GM18526 (cell line): ENCODE data around the gene TEX44.
A peak's percentile ranks its signal among the peaks of the same experiment; 100 is the strongest.

ENCODE experiments used
- POLR2A ChIP-seq: IDR thresholded peaks from 3 replicates; pipeline ENCODE4 v1.6.1; 2011; ENCODE audit not compliant: insufficient read length; ENCODE audit errors: extremely low read depth

TEX44 gene

DNA sequence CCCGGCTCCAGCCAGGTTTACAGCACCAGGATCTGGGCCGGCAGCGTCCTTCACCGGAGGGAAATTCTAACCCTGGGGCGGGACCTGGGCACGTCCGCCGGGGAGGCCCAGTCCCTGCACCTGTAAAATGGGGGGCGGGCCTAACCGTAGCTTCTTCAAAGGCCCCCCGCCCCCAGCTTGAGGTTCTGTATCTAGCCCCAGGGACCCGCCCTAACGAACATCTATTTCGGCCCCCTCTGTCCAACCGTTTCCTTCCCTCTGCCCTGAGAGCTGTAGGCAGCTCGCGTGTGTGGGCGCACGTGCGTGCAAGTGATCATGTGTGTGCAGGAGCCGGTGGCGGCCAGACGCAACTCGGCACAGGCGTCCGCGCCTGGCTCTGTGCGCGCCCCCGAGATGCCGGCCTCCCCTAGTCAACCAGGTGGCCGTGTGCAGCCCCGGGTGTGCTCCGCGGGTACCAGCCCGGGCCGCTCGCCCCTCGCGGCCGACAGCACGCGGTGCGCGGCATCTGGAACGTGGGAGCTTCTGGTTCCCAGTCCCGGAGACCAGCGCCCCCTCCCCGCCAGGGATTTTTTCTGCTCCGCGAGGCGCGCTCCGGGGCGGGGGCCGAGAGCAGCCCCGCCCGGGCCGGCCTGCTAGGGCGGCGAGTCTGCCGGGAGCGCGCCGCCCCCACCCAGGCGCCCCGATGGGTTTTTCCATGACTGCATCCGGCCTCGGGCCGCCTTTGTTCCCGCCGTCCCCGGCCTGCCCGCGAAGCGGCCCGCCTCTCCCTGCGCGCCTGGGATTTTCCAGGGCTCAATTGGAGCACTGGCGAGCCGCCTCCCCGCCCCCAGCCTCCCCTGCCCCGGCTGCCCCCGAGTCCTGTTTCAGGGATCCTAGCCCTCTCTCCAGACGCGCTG is 21.2 kb downstream of the TEX44 start:
- TF ChIP-seq POLR2A: peak; percentile 82

DNA sequence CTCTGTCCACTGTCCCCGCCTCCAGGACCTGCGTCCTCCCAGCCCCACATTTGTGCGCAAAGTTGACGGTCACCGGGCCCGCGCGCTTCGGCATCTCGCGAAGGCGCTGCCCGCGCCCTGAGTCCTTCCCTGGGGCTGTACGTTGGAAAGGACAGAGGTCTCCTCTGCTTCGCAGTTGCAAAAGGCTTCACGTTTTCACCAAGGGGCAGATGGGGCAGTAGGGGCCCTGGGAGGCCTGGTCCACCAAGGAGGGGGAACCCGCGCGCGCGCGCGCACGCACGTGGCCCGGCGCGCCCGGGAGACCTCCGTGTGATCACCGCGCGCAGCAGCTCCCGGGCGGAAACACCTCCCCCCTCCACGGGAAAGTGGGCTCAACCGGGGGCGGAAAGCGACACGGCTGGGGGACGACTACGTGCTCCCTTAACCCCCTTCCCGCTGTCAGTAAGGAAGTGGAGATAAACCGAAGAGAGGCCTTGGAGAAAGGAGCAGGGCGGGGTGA is 21.9 kb downstream of the TEX44 start:
- TF ChIP-seq POLR2A: peak; percentile 36

DNA sequence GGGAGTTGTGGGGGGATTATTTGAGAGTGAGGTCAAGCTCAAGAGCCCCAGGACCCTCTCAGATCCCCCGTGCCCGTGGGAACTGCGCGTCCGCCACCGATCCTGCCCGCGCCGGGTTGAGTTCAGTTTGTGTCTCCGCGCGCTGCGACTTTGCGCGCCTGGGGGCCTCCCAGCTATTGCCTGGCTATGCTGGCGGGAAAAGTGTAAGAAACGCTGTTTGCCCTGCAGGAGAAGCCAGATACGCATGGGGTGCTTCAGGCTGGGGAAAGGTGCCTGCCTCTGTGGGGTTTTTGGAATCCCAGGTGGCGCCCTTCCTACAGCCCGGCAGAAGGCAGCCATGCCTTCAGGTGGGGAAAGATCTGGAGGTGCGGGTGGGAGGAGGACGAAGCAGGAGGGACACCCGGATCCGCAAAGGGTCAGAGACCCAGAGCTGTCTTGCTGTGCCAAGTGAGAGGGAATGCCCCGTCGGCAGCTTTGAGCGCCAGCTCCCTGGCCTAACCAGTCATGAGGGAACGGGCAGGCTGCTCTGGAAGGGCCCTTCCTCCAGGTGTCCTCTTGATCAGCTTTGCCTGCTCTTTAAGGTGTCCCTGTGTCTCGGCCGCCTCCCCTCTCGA is 22.5 kb downstream of the TEX44 start:
- no peak for TF ChIP-seq POLR2A

DNA sequence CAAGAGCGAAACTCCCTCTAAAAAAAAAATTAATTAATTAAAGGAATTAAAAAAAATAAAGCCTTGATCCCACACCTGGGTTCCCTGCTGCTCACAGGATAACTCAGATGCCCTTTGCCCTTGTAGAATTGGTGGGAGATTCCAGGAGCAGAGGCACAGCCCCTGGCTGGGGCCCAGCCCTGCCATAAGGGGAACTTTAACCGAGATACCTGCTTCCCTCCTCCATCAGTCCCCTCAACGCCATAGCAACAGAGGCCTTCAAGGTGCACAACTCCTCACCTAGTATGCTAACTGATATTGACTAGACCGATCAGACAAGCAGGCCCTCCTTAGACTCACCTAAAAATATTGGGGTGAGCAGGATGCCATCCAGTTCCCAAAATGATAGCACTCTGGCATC is 23.6 kb downstream of the TEX44 start:
- TF ChIP-seq POLR2A: no peak

DNA sequence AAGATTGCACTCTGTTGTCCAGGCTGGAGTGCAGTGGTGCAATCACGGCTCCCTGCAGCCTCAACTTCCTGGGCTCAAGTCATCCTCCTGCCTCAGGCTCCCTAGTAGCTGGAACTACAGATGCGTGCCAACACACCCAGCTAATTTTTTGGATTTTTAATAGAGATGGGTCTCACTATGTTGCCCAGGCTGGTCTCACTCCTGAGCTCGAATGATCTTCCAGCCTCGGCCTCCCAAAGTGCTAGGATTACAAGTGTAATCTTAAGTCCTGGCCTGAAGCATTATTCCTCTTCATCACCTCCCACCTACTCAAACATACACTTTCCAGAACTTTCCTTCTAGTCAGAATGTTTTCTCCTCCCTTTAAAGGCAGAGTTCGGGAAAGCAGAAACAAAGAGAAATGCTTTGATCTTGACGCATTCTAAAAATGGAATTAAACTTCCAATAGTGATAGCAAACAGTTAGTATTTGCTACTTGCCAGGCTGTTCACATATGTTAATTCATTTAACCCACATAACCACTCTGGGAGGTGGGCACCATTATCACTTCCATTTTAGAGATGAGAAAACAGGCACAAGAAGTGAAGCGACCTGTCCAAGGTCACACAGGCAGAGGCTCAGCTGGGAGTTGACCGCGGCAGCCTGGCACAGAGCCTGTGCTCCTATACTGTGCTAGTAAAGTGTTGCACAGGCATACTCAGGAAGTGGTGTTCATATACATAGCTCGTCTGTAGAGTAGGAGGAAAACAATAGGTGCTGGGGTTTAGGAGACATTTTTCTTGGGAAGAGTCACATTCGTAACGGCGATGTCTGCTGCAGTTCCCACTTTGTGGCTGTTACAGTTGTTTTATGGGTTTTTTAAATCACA is 24.6 kb downstream of the TEX44 start:
- TF ChIP-seq POLR2A: no peak

DNA sequence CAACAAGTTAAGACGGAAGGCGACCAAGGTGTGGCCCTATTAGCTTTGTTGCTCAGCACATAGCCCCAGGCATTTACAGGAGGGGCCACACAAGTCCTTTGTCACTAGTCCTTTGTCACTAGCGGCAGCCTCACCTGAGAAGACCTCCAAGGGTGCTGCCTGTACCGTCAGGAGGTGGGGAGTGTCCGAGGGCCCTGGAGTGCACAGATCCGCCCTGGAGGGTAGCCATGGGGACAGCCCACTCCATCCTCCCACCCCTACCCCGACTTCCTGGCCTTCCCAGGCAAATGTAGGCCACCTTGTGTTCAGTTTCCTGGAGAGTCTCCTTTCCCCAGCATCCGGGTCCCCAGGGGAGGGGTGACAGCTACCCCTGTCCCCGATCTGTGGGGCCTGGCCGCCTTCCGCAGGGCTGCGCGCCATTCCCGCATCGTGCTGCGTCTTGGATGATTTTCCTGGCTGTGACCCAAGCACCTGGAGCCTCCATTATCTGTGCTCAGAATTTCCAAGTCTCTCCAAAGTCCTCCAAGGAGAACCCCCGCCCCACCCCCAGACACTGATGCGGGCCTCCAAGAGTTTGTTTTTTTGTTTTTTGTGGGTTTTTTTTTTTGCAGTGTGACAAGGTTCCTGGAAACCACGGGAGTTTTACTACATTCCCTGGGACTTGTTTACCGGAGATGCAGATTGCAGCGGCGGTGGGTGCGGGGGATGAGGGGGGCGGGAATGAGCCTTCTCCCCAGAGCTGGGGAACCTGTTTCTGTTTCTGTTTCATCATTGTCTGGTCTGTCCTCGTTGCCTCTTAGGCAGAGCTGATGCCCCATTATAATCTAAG is 28.6 kb downstream of the TEX44 start:
- TF ChIP-seq POLR2A: no peak

DNA sequence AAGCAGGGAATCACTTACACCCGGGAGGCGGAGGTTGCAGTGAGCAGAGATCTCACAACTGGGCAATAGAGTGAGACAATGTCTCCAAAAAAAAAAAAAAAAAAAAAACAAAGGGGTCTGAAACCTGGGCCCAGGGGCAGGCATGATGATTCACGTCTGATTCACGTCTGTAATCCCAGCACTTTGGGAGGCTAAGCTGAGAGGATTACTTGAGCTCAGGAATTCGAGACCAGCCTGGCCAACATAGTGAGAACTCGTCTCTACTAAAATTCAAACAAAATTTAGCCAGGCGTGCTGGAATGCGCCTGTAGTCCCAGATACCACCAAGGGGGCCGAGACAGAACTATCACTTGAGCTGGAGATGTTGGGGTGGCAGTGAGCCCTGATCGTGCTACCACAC is 30.3 kb downstream of the TEX44 start:
- no peak for TF ChIP-seq POLR2A

DNA sequence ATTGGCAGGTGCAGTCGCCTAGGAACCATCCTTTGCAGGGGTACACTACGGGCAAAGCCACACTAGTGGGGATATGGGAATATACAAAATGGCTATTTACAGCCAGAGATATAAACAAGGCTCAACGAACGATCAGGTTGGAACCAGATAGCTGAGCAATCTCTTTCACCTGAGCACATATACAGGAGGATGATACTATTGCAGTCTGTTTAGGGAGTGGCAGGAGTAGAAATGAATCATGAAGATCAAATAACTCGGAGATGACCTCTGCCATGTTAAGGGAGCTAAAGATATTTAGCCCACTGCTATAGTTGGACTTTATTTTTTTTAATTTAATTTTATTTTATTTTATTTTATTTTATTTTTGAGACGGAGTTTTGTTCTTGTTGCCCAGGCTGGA is 33.8 kb downstream of the TEX44 start:
- no peak for TF ChIP-seq POLR2A

DNA sequence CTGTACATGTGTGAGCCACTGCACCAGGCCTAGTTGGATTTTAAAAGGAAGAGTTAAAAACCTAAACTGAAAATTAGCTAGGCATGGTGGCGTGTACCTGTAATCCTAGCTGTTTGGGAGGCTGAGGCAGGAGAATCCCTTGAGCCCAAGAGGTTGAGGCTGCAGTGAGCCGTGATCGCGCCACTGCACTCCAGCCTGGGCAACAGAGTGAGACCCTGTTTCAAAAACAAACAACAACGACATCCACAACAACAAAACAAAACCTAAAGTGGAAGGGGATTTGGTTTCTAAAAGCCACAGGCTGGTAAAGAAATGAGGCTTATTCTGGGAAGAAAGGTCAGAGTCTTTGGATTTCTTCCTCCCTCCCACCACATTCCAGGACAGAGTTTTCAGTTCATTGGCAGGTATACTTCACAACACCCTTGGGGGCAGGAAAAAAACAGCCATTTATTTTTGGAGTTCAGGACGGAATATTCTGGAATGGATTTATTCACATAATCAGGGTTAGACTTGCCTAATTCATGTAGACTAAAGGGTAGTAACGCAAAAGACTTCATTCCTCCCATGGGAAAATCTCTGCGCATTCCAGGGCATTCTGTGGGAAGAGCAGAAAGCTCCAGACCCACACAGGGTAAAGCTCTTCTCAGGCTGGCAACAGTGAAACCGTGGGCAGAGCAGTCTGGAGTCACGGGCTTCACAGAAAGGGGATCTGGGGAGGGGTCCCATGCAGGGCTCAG is 34.9 kb downstream of the TEX44 start:
- no peak for TF ChIP-seq POLR2A

DNA sequence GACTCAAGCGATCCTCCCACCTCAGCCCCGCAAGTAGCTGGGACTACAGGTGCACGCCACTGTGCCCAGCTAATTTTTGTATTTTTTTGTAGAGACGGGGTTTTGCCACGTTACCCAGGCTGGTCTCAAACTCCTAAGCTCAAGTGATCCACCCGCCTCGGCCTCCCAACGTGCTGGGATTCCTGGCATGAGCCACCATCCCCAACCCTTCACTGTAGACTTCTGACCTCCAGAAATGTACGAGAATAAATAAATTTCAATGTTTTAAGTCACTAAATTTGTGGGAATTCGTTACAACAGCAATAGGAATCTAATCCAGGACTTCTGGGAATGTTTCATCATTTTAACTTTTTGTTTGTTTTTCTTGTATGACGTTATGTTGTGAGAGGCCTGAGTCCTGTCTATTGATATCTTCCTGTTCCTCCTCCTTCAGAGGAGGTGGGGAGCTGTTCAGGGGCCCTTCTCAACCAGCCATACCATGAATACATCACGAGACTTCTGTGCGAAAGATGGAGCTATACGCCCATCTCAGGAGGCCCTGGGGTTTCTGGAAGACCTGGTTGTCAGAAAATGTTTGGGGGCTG is 40.0 kb downstream of the TEX44 start:
- TF ChIP-seq POLR2A: no peak

DNA sequence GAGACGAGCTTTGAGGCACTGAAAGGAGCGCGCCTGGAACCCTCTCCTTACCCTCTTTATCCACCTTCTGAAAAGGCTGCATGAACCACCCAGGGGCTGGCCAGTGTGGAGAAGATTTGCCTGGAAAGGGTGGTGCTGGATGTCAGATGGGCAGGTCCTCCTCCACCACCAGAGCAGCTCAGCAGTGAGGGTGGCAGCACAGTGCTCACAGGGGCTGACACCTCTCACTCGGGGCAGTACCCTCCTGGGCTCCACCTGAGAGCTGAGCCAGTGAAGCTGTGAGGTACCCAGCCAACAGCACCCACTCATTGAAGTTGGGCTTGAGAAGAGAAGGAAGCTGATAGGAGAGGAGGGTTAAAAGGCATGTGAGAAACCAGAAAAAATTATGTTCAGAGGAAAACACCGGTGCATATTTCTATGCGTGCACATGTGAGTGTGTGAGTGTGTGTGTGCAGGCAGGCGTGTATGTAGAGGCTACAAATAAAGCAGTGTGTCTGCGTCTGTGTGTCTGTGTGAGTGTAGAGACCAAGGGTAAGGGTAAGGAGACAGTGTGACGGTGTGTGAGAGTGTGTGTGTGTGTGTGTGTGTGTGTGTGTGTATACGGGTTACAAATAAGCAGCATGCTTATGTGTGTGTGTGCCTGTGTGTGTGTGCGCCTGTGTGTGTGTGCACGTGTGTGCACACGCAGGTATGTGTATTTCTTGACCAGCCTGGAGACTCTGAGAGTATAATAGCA is 40.7 kb downstream of the TEX44 start:
- no peak for TF ChIP-seq POLR2A

DNA sequence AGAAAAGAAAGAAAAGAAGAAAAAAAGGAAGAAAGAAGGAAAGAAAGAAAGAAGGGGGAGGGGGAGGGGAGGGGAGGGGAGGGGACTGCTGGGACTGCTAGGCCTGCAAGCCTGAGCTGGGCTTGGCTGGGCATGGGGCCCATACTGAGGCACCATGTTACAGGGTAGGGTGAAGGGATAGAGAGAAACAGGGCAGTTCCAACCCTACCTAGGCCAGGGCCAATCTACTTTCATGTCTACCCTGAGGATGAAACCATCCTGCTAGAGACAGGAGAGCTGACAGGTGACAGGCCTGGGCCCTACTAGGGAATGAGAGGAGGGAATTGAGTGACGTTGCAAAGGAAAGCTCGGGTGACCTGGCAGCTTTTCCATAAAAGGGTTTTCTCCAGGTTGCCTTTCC is 41.7 kb downstream of the TEX44 start:
- no peak for TF ChIP-seq POLR2A
